Raji (cell line): ENCODE data around the gene COL5A1.

Experiments used
- POLR2A ChIP-seq: IDR thresholded peaks from 2 replicates; pipeline ENCODE4 v1.6.1; 2011; ENCODE audit warnings: low read depth, low read length, control low read depth; ENCODE audit not compliant: insufficient read depth

Gene COL5A1

DNA sequence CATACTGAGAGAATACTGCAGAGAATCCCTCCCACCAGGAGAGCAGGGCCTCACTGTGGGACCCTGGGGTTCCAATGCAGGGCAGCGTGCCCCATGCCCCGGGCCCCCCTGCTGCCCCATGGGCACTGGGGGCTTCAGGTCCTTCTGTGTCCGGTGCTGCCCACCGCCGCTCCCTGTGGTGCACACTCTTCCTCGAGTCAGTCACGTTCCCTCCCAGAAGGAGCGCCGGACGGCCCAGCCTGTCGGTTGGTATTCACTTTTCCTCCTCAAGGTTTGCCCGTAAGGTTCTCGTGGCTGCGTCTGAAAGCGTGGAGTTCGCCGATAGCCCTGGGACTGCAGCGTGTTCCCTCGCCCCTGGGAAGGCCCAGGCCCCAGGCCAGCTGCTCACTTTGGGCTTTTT, 190.9 kb downstream of the COL5A1 start:
- no peak for TF ChIP-seq POLR2A

DNA sequence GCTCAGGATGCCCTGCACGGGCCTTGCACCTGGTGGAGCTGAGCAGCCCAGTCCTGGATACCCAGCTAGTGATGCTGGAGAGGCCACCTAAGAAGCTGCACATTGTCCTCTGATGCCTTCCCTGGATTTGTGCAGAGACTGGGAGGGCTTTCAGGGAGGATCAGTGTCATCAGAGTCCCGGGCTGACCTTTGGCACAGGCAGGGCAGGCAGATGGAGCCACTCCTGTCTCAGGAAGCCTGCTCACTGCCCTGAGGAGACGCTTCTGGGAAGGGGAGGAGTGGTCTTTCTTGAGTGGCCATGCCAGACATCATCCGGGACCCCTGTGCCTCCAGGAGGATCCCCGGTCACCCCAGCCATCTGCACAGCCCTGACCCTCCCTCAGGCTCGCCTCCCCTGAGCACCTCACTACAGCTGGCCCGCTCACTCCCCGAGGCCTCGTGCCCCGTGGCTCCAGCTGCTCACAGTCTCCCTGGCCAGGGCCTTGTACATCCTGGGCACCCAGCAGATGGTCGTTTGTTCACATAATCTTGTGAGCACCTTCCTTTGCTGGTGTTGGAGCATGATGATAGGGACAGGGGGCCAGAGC, 191.8 kb downstream of the COL5A1 start:
- TF ChIP-seq POLR2A, result no peak

DNA sequence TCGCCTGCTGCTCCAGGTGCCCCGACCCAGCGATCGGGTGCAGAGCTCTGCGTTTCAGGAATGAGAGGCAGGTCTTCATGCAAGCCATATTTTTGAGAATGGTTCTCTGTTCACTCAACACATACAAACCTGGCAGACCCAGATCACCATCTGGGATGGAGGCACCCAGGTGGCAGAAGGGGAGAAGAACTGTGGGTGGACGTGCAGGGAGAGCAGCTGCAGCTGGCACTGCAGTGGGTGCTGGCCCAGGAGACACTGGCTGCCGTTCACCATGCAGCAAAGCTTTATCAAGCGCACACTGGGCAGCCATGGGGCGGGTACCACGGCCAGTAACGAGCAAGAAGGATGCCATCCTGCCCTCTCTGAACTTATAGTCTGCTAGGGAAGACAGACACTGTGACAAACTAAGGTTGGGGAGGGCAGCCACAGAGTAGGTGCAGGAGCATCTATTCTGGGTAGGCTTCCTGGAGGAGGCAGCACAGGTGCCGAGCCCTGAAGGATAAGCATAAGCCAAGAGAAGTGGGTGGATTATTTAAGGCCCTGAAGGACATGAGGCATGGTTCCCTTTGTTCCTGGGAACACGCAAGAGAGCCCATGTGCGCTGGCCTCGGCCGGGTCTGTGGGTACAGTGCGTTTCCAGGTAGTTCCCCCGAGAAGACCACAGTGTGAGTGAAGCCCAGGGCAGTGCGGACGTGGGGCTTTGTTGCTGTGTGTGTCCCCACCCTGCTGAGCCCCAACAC, 192.8 kb downstream of the COL5A1 start:
- TF ChIP-seq POLR2A, result no peak

DNA sequence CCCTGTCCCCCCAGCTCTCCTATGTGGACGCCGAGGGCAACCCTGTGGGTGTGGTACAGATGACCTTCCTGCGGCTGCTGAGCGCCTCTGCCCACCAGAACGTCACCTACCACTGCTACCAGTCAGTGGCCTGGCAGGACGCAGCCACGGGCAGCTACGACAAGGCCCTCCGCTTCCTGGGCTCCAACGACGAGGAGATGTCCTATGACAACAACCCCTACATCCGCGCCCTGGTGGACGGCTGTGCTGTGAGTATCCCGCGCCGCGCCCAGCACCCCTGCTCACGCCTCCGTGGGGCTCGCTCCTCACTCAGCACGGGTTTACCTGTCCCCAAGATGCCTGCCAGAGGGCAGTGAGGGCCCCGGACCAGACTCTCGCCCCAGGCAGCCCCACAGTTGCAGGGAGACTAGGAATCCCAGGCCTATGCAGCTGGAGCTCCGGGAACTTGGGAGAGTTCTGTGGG, 193.4 kb downstream of the COL5A1 start:
- no peak for TF ChIP-seq POLR2A

DNA sequence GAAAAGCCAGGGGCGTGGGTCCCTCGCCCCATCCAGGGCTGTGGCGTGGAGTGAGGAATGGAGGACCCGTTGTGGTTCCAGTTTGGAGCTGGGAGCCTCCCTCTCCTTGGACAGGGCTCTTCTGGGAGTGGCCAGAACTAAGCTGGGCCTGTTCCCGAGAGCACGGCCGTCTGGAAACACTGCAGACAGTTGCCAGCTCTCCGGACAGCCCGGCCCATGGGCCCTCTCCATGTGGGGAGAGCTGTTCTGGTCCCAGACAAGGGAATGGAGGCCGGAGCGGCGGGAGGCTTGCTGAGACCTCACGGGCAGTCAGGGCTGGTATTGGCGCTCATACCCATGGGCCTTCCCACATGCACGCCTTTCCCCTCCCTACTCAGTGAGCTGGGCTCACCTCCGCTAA, 193.8 kb downstream of the COL5A1 start:
- no peak for TF ChIP-seq POLR2A

DNA sequence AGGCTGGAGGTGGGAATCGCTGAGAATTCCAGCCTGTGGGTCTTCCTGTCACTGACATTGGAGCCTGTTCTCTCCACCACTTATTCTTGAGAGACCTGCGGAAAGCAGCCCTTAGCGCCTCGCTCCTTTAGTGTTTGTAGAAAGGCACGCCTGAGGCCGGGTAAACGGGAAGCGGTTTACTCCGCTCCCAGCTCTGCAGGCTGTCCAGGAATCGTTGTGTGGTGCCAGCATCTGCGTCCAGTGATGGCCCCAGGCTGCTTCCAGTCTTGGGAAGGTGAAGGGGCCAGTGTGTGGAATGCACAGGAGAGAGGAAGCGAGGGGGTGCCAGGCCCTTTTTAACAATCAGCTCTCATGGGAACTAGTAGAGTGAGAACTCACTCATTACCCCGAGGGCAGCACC, 194.4 kb downstream of the COL5A1 start:
- no peak for TF ChIP-seq POLR2A

DNA sequence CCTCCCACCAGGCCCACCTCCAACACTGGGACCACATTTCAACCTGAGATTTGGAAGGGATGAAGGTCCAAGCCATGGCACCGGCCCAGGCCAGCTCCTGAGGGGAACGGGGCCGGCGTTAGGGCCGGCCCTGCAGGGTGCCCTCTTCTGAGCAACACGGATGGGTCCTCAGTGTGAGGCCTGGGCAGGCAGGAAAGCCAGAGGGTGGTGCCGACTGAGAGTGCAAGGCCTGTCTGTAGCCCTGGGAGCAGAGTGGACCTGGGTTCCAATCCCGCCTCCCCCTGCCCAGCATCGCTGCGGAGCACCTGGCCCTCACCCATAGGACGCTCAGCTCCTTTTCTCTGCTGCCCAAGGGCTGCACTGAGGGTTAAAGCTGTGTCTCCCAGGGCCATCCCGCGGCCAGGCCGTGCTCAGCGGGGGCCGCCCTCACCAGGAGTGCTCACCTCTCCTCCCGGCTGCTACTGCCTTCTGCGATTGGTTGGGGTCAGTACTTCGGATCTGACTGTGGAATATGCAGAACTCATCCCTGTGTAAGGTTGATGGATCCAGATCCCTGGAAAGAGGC, 194.9 kb downstream of the COL5A1 start:
- TF ChIP-seq POLR2A, result no peak

DNA sequence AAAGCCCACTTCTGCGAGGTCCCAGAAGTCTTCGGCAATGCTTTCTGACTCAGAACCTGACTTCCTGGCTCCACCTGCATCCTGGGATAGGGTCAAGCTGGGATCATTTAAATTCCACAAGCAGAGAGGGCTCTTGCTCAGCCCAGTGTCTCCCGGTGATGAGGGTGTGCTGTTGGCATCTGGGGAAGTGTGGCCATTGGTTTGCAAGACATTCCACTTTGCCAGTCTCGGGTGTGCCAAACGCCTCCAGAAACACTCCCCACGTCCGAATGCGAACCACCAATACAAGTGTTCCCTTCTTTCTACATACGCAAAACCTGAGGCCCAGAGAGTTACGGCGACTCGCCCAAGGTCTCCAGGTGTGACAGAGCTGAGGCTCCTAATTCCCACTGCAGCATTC, 195.9 kb downstream of the COL5A1 start:
- no peak for TF ChIP-seq POLR2A

DNA sequence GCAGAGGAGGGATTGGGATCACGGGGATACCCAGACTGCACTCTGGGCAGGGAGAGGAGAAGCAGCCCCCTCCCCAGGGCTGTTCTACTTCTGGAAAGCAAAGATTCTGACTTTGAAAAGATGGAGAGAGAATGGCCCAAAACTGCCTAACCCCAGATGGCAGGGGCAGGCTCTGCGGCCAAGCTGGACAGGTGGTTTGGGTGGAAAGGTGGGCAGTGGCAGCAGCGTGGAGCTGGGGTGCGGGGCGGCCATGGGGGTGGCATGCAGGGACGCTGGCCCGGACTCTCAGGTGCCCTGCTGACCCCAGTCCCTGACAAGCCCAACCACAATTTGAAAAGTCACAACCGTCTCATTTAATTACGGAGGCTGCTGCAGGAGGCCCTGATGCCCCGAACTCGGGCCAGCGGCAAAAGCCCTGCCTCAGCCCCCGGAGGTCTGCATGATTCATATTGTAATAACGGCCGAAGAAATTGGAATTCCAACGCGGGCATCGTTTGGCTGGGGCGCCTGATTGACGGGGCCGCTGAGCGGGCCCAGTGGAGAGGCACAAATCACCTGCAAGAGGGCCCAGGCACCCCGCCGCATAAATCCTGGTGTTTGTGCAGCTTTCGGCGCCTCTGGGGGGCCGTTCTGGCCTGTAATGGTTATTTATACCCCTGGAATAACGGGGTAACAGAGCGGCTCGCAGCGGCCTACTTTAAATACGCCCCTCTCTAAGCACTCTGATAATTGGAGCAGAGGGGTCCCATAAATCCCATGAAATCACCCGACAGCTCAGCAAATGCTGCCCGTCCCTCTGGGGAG, 197.2 kb downstream of the COL5A1 start:
- TF ChIP-seq POLR2A, result no peak

DNA sequence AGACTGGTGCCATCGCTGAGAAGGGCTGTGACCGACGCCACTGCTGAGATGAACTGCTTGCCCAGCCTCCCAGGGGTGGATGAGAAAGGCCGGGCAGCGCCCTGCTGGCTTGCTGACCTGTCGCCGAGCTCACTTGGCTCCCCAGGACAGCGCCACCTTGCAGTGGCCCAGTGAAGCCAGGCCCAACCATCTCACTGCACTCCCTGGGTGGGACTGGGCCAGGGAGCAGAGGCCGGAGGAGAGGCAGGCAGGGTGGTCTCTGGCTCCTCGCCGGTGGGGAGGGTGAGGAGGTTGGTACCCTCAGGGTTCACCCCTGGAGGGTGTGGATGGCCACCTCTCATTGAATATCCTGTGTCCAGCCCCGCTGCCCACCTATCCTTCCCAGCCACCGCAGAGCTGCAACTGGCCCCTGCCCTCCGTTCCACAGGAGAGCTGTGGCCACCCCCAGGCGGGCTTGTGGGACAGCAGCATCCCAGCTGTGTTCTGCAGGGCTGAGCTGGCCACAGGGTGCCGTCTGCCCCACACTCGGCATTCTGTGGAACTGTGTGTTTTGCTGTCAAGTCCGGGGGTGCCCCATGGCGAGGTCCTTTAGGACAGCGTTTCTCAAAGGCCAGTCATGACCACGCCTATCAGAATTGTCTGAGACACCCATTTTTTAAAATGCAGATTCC, 198.0 kb downstream of the COL5A1 start:
- TF ChIP-seq POLR2A, result no peak

DNA sequence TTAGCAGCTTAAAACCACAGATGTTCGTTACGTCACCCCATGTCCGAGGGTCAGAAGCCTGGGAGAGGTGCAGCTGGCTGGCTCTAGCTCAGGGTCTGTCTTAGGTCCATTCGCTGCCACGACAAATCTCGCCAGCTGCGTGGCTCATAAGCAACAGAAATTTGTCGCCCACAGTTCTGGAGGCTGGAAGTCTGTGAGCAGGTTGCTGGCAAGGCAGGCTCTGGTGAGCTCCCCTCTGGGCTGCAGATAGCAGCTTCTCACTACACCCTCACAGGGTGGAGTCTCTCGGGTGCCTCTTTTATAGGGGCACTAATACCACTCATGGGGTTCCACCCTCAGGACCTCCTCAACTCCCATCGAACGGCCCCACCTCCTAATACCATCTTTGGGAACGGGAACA, 198.9 kb downstream of the COL5A1 start:
- no peak for TF ChIP-seq POLR2A

DNA sequence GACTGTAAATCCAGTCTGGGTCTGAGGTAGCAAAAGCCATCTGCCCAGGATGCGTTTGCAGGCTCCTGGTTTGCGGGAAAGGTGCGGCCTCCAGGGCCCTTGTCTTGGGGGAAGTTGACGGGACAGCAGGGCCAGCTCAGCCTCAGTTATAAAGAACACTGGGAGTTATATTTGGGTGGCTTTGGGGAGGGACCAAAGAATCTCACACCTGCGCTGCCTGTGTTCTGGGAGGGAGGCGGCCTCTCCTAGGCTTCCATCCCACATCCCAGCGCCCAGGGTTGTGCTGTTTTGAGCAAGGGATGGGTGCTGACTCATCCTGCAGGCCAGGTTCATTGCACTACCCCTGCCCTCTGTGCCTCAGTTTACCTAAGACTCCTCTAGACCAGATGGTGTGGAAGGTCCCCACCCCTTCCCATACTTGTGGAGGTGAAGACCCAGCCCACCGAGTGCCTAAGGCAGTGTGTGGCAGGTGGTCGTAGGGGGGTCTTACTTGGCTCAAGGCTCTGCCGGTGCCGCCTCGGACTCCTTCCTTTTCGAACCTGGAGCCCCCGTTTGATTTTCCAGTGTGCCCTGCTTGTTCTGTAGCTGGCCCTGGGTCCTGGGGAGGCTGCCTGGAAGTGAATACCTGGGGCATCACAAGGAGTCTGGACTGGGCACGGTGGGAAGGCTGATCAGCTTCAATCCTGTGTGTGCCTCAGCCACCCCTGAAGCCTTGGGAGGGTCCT, 199.7 kb downstream of the COL5A1 start:
- TF ChIP-seq POLR2A, result no peak

DNA sequence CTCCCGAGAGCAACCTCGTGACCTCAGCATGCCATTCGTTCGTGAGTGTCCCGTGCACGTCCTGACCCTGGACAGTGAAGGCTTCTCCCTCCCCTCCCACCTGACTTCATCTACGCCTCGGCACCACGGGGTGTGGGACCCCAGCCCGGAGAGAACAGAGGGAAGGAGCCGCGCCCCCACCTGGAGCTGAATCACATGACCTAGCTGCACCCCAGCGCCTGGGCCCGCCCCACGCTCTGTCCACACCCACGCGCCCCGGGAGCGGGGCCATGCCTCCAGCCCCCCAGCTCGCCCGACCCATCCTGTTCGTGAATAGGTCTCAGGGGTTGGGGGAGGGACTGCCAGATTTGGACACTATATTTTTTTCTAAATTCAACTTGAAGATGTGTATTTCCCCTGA, 200.7 kb downstream of the COL5A1 start:
- no peak for TF ChIP-seq POLR2A

DNA sequence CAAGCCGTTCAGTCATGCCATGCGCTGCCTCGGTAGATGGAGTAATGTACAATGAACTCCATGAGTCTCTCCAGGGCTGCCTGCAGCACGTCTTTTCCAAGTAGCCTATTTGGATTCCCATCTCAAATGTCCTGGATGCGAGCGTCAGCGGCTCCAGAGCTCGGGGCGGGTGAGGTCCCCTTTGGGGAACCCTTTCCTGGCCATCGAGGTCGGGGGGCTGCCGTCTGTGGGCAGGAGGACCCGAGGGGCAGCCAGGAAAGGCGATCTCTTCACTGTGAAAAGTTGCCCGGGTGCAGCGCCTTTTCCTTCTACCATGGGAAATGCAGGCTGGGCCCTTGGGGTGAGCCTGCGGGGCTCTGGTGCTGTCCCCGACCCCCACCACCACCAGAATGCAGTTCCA, 202.1 kb downstream of the COL5A1 start:
- no peak for TF ChIP-seq POLR2A
